Measurements from ENCODE around the gene SFXN1.
A peak's percentile ranks its signal among the peaks of the same experiment; 100 is the strongest.
"Not testable (repeated sequence)": the region's sequence is repeated elsewhere in the genome, so short reads cannot be mapped to it uniquely, and the experiment has no call there.

Gene SFXN1

DNA sequence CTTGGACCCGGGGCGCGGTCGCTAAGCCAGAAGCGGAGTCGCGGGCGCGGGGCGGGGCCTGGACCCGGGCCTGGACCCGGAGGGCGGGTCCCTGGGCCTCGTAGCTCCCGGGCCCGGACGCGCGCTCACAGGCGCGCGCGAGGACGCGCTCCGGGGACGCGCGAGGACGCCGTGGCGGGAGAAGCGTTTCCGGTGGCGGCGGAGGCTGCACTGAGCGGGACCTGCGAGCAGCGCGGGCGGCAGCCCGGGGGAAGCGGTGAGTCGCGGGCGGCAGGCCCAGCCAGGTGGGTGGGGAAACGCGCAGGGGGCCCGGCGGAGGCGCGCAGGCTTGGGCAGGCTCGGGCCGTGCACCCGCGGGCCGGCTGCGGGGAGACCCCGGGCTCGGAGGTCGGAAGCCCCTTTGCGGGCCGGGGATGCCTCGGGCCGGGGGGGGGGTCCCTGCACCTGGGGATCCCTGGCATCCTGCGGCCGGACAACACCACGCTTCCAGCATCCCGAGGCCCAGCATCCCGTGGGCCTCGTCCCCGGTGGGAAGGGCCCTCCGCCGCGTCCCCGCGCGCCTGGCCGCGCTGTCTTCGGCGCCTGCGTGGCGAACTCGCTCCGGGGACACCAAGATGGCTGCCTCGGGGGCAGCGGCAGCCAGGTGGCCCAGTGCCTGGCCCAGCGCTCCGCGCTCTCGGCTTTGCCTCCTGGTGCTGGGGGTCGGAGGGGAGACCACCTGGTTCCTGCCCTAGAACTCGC is at the start of gene SFXN1:
SFXN1 (plus strand) TSS at position 177 of the 741 bp plus-strand sequence. CDS start 13,544 bp downstream, outside the sequence.
- DNase-seq, result peak; percentile 78

DNA sequence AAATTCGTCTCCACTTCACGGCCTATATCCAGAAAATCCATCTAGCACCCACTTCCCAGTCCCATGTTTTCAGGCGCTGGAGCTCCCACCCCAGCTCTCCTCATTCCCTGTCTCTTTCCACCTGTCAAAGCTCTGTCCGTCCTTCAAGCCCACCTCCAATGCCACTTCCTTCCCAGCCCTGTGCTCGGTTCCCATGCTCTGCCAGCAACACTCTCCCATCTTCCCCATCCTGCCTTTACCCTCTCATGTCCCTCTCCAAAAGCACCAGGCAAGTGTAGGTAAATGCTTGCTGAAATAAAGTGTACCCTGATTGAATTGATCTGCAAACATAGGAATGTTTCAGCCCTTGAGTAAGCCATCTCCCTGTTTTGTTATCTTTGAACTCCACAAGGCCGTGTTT is 43.6 kb upstream of the SFXN1 start:
- DNase-seq, result no peak

GRCh38 chr5:175436359-175436758 is 42.0 kb upstream of the SFXN1 start:
- no peak for DNase-seq

- DNase-seq, result no peak
These were observed 40.0 kb upstream of the SFXN1 start for GRCh38 chr5:175438234-175438857.

GRCh38 chr5:175443514-175444059 is 34.8 kb upstream of the SFXN1 start:
- DNase-seq, result no peak

DNA sequence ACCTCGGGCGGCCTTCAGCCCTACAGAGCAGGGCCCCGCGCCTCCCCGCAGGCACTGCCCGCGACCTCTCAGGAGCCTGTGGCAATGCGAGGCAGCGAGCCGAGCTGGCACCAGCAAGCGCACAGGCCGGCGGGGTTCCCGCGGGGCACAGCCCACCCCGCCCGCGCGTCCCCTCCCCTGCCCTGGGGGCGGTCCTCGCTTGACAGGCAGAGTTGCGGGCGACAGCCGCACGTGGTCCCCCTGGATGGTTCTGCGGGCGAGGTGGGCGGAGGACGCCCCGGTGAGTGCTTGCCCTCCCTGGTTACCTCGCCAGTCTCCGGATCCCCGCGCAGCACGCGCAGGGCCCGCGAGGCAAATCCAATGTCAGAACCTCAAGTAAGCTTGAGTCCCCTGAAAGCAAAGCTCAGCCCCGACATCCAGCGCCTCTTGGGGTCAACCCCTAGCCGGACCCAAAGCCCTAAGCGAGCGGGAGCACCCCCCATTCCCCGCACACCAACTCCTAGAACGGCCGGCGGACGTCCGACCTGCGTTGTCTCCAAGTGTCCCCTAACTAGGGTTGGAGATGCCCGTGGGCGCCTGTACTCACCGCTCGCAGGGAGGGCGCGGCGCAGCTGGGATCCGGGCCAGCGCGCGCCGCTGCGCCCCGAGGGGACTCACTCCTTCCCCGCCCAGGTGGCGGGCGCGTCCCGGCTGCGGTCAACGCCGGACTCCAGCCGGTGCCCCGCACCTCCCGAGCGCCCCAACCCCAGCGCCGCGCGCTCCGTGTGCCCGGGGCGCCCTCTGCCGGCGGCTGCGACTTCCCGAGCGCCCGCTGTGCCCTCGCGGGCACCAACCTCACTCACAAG is 34.1 kb upstream of the SFXN1 start, which contains the start of gene DRD1:
DRD1 (minus strand) TSS at position 123 of the 845 bp plus-strand sequence. CDS start 1,083 bp downstream, outside the sequence.
- DNase-seq, result peak; percentile 18

DNA sequence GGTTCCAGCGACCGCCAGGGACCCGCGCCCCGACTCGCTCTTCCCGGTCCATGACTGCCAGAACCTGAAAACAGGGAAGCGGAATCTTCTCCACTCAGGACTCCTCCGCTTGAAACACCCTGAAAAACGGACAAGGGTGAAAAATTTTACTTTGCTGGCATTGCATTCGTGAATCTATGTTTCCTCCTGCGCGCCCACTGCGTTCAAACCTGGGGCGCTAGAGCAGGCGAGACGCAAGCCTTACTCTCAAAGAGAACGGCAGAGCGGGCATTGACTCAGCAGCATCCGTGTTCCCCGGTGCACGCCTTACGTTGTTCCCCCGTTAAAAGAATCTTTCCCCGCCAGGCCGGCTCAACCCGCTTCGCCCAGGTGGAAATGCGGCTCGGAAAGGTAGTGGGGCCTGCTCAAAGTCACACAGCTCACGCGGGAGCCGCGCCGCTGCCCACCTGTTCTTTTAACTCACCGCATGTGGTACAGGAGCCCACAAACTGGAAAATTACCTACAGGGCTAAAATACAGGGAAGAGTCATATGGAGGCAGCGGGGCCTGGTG is 33.4 kb upstream of the SFXN1 start:
- no peak for DNase-seq

GRCh38 chr5:175446378-175446777 is 32.0 kb upstream of the SFXN1 start:
- DNase-seq, result not testable (repeated sequence)

DNA sequence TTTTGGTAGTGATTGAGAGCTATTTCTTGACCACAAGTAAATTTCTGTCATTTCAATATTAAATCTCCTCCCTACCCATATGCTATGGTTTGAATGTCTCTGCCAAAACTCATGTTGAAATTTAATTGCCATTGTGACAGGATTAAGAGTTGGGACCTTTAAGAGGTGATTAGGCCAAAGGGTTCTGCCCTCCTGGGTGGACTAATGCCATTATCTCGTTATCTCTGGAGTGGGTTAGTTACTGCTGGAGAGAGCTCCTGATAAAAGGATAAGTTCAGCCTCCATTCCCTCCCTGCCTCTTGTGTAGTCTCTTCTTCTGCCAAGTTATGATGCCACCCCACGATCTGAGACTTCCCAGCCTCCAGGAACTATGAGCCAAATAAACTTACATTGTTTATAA is 30.8 kb upstream of the SFXN1 start:
- no peak for DNase-seq

GRCh38 chr5:175448276-175448675 is 30.1 kb upstream of the SFXN1 start:
- no peak for DNase-seq

GRCh38 chr5:175452166-175452565 is 26.2 kb upstream of the SFXN1 start:
- DNase-seq, result no peak

GRCh38 chr5:175454338-175454737 is 24.0 kb upstream of the SFXN1 start:
- not testable (repeated sequence) for DNase-seq

GRCh38 chr5:175456105-175456742 is 22.1 kb upstream of the SFXN1 start:
- DNase-seq, result no peak

DNA sequence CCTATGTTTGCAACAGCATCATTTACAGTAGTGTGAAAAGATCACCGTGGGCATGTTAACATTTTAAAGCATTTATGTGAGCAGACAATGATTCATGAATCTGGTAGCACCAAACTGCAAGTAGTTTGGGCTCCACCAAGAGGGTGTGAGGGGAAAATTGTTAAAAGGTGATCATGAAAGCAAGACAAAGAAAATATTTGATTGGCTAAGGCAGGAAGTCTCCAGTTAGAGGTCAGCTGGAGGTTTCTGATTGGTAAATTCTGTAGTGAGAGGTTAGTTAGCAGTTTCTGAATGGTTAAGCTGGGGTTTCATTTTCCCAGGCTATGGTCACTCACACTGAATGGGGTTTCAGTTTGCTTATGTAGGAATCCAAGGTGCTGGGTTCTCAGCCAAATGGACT is 20.9 kb upstream of the SFXN1 start:
- DNase-seq, result no peak

GRCh38 chr5:175460126-175460525 is 18.2 kb upstream of the SFXN1 start:
- DNase-seq, result no peak

DNA sequence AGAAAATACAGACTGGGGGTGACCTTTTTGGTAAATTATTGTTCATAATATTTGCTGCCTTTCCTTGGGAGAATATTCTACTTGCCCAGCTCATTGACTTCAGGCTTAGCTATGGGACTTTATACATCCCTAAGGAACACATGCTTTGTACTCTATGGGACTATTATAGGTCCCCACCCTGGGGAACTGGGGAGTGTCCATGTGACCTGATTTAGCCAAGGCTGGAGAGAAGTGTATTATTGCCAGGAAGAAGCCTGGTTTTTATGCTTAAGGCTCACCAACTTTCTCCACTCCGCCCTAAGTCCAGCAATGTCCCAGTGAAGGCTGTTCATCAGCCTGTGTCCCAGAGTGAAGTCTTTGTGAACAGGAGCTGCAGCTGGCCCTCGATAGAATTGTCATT is 17.8 kb upstream of the SFXN1 start:
- DNase-seq, result no peak

GRCh38 chr5:175461370-175461769 is 17.0 kb upstream of the SFXN1 start:
- DNase-seq, result no peak

- DNase-seq, result no peak
These were observed 14.7 kb upstream of the SFXN1 start for GRCh38 chr5:175463641-175464040.

DNA sequence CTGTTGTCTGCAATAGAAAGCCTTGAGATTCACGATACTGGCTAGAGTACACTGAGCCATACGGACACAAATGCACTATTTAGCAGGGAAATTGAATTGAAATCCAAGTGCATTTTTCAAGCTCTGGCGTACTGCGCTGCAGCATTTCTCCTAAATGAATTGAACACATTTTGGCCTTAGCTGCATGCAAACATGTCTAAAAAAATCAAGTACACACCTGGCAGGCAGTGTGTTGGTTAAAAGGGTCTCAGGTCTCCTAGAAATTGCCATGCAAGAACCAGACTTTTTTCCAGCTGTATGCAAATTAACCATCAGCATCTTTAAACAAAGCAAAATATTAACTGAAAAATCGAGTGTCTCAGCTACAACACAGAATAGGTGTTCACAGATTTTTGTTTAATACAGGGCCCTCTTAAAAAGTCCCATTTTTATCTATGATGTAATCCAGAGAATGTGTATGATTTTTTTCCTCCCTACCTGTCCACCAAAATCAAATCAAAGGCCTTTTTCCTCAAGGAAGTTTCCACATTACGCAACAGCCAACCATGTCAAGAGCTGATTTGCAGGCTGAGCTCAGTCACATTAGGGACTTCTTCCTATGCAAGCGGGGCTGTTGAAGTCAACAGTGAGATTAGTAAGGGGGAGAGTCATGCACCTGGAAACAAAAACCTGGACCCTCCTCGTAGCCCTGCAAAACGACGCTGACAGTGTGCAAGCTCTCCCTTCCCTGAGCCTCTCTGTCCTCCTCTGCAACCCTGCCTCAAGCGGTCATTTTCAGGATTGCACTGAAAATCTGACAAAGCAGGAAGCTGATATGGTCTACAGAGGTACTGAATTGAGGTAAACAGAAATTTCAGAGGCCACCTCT is 14.1 kb upstream of the SFXN1 start:
- no peak for DNase-seq

DNA sequence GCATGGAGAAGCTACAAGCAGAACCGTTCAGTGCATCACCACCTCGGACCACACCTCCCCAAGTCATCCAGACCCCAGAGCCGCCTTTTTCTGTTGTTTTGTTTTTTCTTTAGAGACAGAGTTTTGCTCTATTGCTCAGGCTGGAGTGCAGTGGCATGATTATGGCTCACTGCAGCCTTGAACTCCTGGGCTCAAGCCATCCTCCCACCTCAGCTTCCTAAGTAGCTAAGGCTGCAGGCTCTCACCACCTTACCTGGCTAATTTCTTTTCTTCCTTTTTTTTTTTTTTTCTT is 13.5 kb upstream of the SFXN1 start:
- no peak for DNase-seq

DNA sequence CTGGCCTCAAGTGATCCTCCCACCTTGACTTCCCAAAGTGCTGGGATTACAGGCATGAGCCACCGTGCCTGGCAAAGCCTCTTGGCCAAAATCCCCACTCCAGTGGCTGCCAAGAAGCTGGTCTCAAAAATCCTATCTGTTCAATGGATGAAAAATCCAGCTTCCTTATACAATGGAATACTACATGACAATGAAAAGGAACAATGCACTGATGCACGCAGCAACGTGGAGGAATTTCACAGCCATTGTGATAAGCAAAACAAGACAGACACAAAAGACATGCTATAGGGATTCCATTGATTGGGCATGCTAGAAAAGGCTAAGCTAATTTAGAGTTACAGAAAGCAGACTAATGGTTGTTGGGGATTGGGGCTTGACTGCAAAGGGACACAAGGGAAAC is 13.1 kb upstream of the SFXN1 start:
- DNase-seq, result no peak

All from KG1 (cell line).